Measurements from ENCODE around the gene ZDHHC14.
"Not testable (repeated sequence)": the region's sequence is repeated elsewhere in the genome, so short reads cannot be mapped to it uniquely, and the experiment has no call there.

ZDHHC14 gene

GRCh38 chr6:157383471-157383870, 2.5 kb downstream of the ZDHHC14 start:
- H3K4me3 ChIP-seq (ENCODE audit: low read length) = no peak overlapping the region
- H3K9me3 ChIP-seq (ENCODE audit: control insufficient read depth, low read length) = no peaks in the 10 kb centered on the region
- no peaks in the 10 kb centered on the region for H3K36me3 ChIP-seq (ENCODE audit: control insufficient read depth, insufficient read depth, low read length)
- H3K4me1 ChIP-seq (ENCODE audit: control insufficient read depth, insufficient read depth, low read length) = peaks cover 27% of the 10 kb centered on the region
- no peak overlapping the region for H3K9ac ChIP-seq (ENCODE audit: low read length)
- H3K27me3 ChIP-seq (ENCODE audit: control insufficient read depth, insufficient read depth, low read length) = no peaks in the 10 kb centered on the region

DNA sequence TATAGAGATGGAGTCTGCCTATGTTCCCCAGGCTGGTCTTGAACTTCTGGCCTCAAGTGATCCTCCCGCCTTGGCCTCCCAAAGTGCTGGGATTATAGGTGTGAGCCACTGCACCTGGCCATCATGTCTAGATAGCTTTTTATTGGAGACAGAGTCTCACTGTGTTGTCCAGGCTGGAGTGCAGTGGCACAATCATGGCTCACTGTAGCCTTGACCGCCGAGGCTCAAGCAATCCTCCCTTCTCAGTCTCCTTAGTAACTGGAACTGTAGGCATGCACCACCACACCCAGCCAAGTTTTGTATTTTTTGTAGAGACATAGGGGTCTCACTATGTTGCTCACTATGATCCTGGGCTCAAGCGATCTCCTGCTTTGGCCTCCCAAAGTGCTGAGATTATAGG, 4.0 kb downstream of the ZDHHC14 start:
- not testable (repeated sequence) for H3K4me3 ChIP-seq (ENCODE audit: low read length); H3K9me3 ChIP-seq (ENCODE audit: control insufficient read depth, low read length); H3K36me3 ChIP-seq (ENCODE audit: control insufficient read depth, insufficient read depth, low read length); H3K27me3 ChIP-seq (ENCODE audit: control insufficient read depth, insufficient read depth, low read length); H3K9ac ChIP-seq (ENCODE audit: low read length)
- peaks cover 27% of the 10 kb centered on the region for H3K4me1 ChIP-seq (ENCODE audit: control insufficient read depth, insufficient read depth, low read length)

GRCh38 chr6:157385482-157385881, 4.5 kb downstream of the ZDHHC14 start:
- H3K9ac ChIP-seq (ENCODE audit: low read length) = no peak overlapping the region
- H3K4me3 ChIP-seq (ENCODE audit: low read length) = no peak overlapping the region
- peaks cover 27% of the 10 kb centered on the region for H3K4me1 ChIP-seq (ENCODE audit: control insufficient read depth, insufficient read depth, low read length)
- H3K27me3 ChIP-seq (ENCODE audit: control insufficient read depth, insufficient read depth, low read length) = no peaks in the 10 kb centered on the region
- peaks cover under 1% of the 10 kb centered on the region for H3K9me3 ChIP-seq (ENCODE audit: control insufficient read depth, low read length)
- H3K36me3 ChIP-seq (ENCODE audit: control insufficient read depth, insufficient read depth, low read length) = no peaks in the 10 kb centered on the region

DNA sequence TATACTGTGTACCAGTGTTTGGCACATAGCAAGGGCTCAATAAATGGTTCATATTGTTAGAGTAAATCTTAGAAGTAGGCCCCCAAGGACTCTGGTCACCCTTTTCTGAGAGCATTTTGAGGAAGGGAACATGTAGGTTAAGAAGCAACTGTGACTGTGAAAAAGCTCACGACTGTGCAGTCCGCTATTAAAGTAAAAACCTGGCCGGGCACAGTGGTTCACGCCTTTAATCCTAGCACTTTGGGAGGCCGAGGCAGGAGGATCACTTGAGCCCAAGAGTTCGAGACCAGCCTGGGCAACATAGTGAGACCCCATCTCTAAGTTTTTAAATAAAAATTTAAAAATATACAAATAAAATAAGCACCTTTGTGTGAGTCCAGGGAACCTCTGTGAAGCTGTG, 5.0 kb downstream of the ZDHHC14 start:
- Histone ChIP-seq H3K4me3 (ENCODE audit: low read length) (no peak overlapping the region), H3K27me3 (ENCODE audit: control insufficient read depth, insufficient read depth, low read length) (no peaks in the 10 kb centered on the region), H3K4me1 (ENCODE audit: control insufficient read depth, insufficient read depth, low read length) (peaks cover 27% of the 10 kb centered on the region), H3K9me3 (ENCODE audit: control insufficient read depth, low read length) (peaks cover 3% of the 10 kb centered on the region), H3K36me3 (ENCODE audit: control insufficient read depth, insufficient read depth, low read length) (no peaks in the 10 kb centered on the region), H3K9ac (ENCODE audit: low read length) (no peak overlapping the region)

DNA sequence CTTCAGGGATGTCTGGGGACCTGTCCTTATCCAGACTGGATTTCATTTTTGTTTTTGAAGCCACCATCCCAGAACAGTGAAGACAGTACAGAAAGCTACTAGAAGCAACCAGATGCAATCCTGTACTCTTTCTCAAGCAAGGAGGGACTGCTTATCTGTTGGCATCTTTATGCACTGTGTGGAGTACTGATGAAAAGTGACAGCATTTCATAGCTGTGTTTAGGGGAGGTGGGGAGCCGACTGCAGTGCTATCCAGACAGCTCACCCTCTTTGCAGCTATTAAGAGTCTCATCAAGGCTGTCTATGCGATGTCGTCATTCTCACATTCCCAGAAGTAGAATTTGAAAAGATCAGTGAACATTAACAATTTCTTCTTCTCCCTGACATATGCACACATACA, 5.5 kb downstream of the ZDHHC14 start:
- no peak overlapping the region for H3K9ac ChIP-seq (ENCODE audit: low read length)
- no peak overlapping the region for H3K4me3 ChIP-seq (ENCODE audit: low read length)
- H3K4me1 ChIP-seq (ENCODE audit: control insufficient read depth, insufficient read depth, low read length) = peaks cover 27% of the 10 kb centered on the region
- no peaks in the 10 kb centered on the region for H3K36me3 ChIP-seq (ENCODE audit: control insufficient read depth, insufficient read depth, low read length)
- H3K9me3 ChIP-seq (ENCODE audit: control insufficient read depth, low read length) = peaks cover 3% of the 10 kb centered on the region
- H3K27me3 ChIP-seq (ENCODE audit: control insufficient read depth, insufficient read depth, low read length) = no peaks in the 10 kb centered on the region

- H3K9ac ChIP-seq (ENCODE audit: low read length) = no peak overlapping the region
- no peak overlapping the region for H3K4me3 ChIP-seq (ENCODE audit: low read length)
- H3K36me3 ChIP-seq (ENCODE audit: control insufficient read depth, insufficient read depth, low read length) = no peaks in the 10 kb centered on the region
- H3K27me3 ChIP-seq (ENCODE audit: control insufficient read depth, insufficient read depth, low read length) = no peaks in the 10 kb centered on the region
- H3K4me1 ChIP-seq (ENCODE audit: control insufficient read depth, insufficient read depth, low read length) = peaks cover 27% of the 10 kb centered on the region
- H3K9me3 ChIP-seq (ENCODE audit: control insufficient read depth, low read length) = peaks cover 3% of the 10 kb centered on the region
These were observed 7.9 kb downstream of the ZDHHC14 start for GRCh38 chr6:157388924-157389323.

GRCh38 chr6:157390273-157391060, 9.5 kb downstream of the ZDHHC14 start:
- Histone ChIP-seq H3K4me3 (ENCODE audit: low read length) (no peak overlapping the region), H3K9ac (ENCODE audit: low read length) (no peak overlapping the region), H3K27me3 (ENCODE audit: control insufficient read depth, insufficient read depth, low read length) (no peaks in the 10 kb centered on the region), H3K36me3 (ENCODE audit: control insufficient read depth, insufficient read depth, low read length) (no peaks in the 10 kb centered on the region), H3K4me1 (ENCODE audit: control insufficient read depth, insufficient read depth, low read length) (peaks cover 22% of the 10 kb centered on the region), H3K9me3 (ENCODE audit: control insufficient read depth, low read length) (peaks cover 3% of the 10 kb centered on the region)

GRCh38 chr6:157392927-157393668, 12.1 kb downstream of the ZDHHC14 start:
- H3K4me1 ChIP-seq (ENCODE audit: control insufficient read depth, insufficient read depth, low read length) = peaks cover 18% of the 10 kb centered on the region
- H3K9ac ChIP-seq (ENCODE audit: low read length) = no peak overlapping the region
- H3K4me3 ChIP-seq (ENCODE audit: low read length) = no peak overlapping the region
- H3K27me3 ChIP-seq (ENCODE audit: control insufficient read depth, insufficient read depth, low read length) = no peaks in the 10 kb centered on the region
- H3K36me3 ChIP-seq (ENCODE audit: control insufficient read depth, insufficient read depth, low read length) = no peaks in the 10 kb centered on the region
- peaks cover 3% of the 10 kb centered on the region for H3K9me3 ChIP-seq (ENCODE audit: control insufficient read depth, low read length)

GRCh38 chr6:157393669-157394327, 12.8 kb downstream of the ZDHHC14 start:
- no peaks in the 10 kb centered on the region for H3K36me3 ChIP-seq (ENCODE audit: control insufficient read depth, insufficient read depth, low read length)
- H3K9ac ChIP-seq (ENCODE audit: low read length) = no peak overlapping the region
- H3K4me1 ChIP-seq (ENCODE audit: control insufficient read depth, insufficient read depth, low read length) = peaks cover 18% of the 10 kb centered on the region
- no peak overlapping the region for H3K4me3 ChIP-seq (ENCODE audit: low read length)
- peaks cover 3% of the 10 kb centered on the region for H3K9me3 ChIP-seq (ENCODE audit: control insufficient read depth, low read length)
- no peaks in the 10 kb centered on the region for H3K27me3 ChIP-seq (ENCODE audit: control insufficient read depth, insufficient read depth, low read length)

DNA sequence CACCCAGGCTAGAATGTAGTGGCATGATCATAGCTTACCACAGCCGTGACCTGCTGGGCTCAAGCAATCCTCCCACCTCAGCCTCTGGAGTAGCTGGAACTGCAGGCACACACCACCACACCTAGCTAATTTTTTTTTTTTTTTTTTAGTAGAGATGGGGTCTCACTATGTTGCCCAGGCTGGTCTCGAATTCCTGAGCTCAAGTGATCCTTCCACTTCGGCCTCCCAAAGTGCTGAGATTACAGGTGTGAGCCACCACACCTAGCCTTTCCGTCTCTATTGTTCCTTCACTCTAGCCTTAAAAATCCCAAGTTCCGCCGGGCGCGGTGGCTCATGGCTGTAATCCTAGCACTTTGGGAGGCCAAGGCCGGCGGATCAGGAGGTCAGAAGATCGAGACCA, 14.2 kb downstream of the ZDHHC14 start:
- H3K4me3 ChIP-seq (ENCODE audit: low read length); H3K9me3 ChIP-seq (ENCODE audit: control insufficient read depth, low read length); H3K36me3 ChIP-seq (ENCODE audit: control insufficient read depth, insufficient read depth, low read length); H3K9ac ChIP-seq (ENCODE audit: low read length); H3K27me3 ChIP-seq (ENCODE audit: control insufficient read depth, insufficient read depth, low read length): not testable (repeated sequence)
- H3K4me1 ChIP-seq (ENCODE audit: control insufficient read depth, insufficient read depth, low read length) = peaks cover 18% of the 10 kb centered on the region

GRCh38 chr6:157396026-157396425, 15.0 kb downstream of the ZDHHC14 start:
- H3K27me3 ChIP-seq (ENCODE audit: control insufficient read depth, insufficient read depth, low read length) = no peaks in the 10 kb centered on the region
- peaks cover 18% of the 10 kb centered on the region for H3K4me1 ChIP-seq (ENCODE audit: control insufficient read depth, insufficient read depth, low read length)
- no peak overlapping the region for H3K4me3 ChIP-seq (ENCODE audit: low read length)
- H3K36me3 ChIP-seq (ENCODE audit: control insufficient read depth, insufficient read depth, low read length) = no peaks in the 10 kb centered on the region
- H3K9me3 ChIP-seq (ENCODE audit: control insufficient read depth, low read length) = no peaks in the 10 kb centered on the region
- no peak overlapping the region for H3K9ac ChIP-seq (ENCODE audit: low read length)

DNA sequence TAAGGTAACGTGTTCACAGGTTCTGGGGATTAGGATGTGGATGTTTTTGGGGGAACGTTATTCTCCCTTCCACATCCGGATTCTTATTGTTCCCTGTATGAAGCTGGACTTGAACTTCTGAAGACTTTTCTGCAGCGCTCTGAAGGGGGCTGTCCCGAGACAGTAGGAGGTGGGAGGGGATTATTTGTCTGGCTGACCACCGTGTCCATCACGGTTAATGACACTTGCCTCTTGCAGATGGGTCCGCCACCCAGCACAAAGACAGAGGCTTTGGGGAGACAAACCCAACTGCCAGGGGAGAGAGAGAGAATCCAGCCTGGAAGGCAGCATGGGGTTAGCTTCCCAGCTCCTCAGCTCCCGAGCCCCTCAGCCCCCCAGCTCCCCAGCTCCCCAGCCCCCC, 16.7 kb downstream of the ZDHHC14 start:
- no peak overlapping the region for H3K9ac ChIP-seq (ENCODE audit: low read length)
- peaks cover 13% of the 10 kb centered on the region for H3K4me1 ChIP-seq (ENCODE audit: control insufficient read depth, insufficient read depth, low read length)
- H3K4me3 ChIP-seq (ENCODE audit: low read length) = no peak overlapping the region
- no peaks in the 10 kb centered on the region for H3K27me3 ChIP-seq (ENCODE audit: control insufficient read depth, insufficient read depth, low read length)
- no peaks in the 10 kb centered on the region for H3K9me3 ChIP-seq (ENCODE audit: control insufficient read depth, low read length)
- H3K36me3 ChIP-seq (ENCODE audit: control insufficient read depth, insufficient read depth, low read length) = no peaks in the 10 kb centered on the region

Measured in mucosa of stomach (tissue), 1 donor.